HepG2 (cell line): Measurements from ENCODE around the gene STARD8.

Experiments
- FOXM1 ChIP-seq: sonication (generic); formaldehyde crosslinking; IDR thresholded peaks from 2 replicates; pipeline ENCODE4 v1.5.0; 2020; ENCODE audit warnings: missing genetic modification reagents
- POLR2A ChIP-seq, 2 experiments: IDR thresholded peaks; 2 replicates each; pipeline ENCODE4 v1.6.1; 2011; ENCODE audit warnings: low read depth in 2 of 2, low read length in 2 of 2, mild to moderate bottlenecking in 1 of 2, moderate library complexity in 1 of 2; ENCODE audit not compliant: insufficient read depth in 1 of 2
- SRSF1 ChIP-seq: fragments of 200-400 bp; formaldehyde crosslinking; optimal IDR thresholded peaks from 2 replicates; pipeline ENCODE3; 2017; ENCODE audit warnings: mild to moderate bottlenecking, low read depth, low read length, moderate library complexity
- TEAD2 ChIP-seq: sonication (generic); formaldehyde crosslinking; IDR thresholded peaks from 2 replicates; pipeline ENCODE4 v1.9.0; 2021; ENCODE audit warnings: missing genetic modification reagents
- TEAD3 ChIP-seq: optimal IDR thresholded peaks from 2 replicates; pipeline ENCODE3; 2016; ENCODE audit warnings: borderline replicate concordance
- ZNF232 ChIP-seq: sonication (generic); formaldehyde crosslinking; IDR thresholded peaks from 2 replicates; pipeline ENCODE4 v1.4.0; 2020; ENCODE audit warnings: missing genetic modification reagents, borderline replicate concordance
- ZNF44 ChIP-seq: sonication (generic); formaldehyde crosslinking; IDR thresholded peaks from 2 replicates; pipeline ENCODE4 v1.5.1; 2020; ENCODE audit warnings: mild to moderate bottlenecking, missing genetic modification reagents
- TF ChIP-seq, protein P1 (sequence below): sonication (generic); formaldehyde crosslinking; IDR thresholded peaks from 2 replicates; pipeline ENCODE4 v1.4.0; 2020; ENCODE audit warnings: missing genetic modification reagents
- TF ChIP-seq, protein P2 (sequence below): sonication (generic); formaldehyde crosslinking; IDR thresholded peaks from 2 replicates; pipeline ENCODE4 v1.4.0; 2020; ENCODE audit warnings: missing genetic modification reagents

DNA sequence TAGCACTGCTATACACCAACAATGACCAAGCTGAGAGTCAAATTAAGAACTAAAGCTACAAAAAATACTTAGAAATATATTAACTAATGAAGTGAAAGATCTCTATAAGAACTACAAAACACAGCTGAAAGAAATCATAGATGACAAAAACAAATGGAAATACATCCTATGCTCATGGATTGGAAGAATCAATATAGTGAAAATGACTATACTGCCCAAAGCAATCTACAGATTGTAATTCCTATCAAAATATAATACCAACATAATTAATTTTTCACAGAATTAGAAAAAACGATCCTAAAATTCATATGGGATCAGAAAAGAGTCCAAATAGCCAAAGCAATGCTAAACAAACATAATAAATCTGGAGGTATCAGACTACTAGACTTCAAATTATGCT lies 87.8 kb downstream of the STARD8 start:
- TF ChIP-seq TEAD2 (CRISPR knock-in tag) (no peak), POLR2A (IDR thresholded peaks at IDR 0.05; ENCODE audit: insufficient read depth in 1 of 2, low read depth in 2 of 2, low read length in 2 of 2) (no peak), FOXM1 (CRISPR knock-in tag) (no peak), ZNF232 (CRISPR knock-in tag) (no peak), TEAD3 (CRISPR knock-in tag) (no peak), ZNF44 (no peak), SRSF1 (no peak)
- TF ChIP-seq, protein P1, sequence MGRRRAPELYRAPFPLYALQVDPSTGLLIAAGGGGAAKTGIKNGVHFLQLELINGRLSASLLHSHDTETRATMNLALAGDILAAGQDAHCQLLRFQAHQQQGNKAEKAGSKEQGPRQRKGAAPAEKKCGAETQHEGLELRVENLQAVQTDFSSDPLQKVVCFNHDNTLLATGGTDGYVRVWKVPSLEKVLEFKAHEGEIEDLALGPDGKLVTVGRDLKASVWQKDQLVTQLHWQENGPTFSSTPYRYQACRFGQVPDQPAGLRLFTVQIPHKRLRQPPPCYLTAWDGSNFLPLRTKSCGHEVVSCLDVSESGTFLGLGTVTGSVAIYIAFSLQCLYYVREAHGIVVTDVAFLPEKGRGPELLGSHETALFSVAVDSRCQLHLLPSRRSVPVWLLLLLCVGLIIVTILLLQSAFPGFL: no peak
- TF ChIP-seq, protein P2, sequence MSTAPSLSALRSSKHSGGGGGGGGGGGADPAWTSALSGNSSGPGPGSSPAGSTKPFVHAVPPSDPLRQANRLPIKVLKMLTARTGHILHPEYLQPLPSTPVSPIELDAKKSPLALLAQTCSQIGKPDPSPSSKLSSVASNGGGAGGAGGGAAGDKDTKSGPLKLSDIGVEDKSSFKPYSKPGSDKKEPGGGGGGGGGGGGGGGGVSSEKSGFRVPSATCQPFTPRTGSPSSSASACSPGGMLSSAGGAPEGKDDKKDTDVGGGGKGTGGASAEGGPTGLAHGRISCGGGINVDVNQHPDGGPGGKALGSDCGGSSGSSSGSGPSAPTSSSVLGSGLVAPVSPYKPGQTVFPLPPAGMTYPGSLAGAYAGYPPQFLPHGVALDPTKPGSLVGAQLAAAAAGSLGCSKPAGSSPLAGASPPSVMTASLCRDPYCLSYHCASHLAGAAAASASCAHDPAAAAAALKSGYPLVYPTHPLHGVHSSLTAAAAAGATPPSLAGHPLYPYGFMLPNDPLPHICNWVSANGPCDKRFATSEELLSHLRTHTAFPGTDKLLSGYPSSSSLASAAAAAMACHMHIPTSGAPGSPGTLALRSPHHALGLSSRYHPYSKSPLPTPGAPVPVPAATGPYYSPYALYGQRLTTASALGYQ (CRISPR knock-in tag): no peak
